Lung (tissue), 12 donors: ENCODE results near the gene MATN3. TPM values are rescaled to one million over a fixed set of nuclear protein-coding genes. Genes with fewer than 3 reads are reported as not detected.

ENCODE experiments used
- ATAC-seq: fragments of 200-7000 bp; cut with Tn5 transposase; one replicate; pipeline ENCODE4 v1.9.1; 2020; ENCODE audit warnings: moderate number of reproducible peaks; ENCODE audit not compliant: insufficient read depth, low FRiP score
- DNase-seq, 3 donors: peaks; one replicate each; pipeline ENCODE4 v3.0.0-alpha.2; 2013 to 2017
- H3K27ac ChIP-seq, 2 donors: one replicate each; pipeline ENCODE4 v1.5.1; 2013; ENCODE audit warnings: mild to moderate bottlenecking in 2 of 2, moderate library complexity in 2 of 2, control low read depth in 1 of 2, inconsistent platforms in 1 of 2, low read depth in 1 of 2, low read length in 1 of 2
- H3K27me3 ChIP-seq, 3 donors: one replicate each; pipeline ENCODE4 v1.5.1; 2013; ENCODE audit warnings: low read length in 2 of 3; ENCODE audit not compliant: control insufficient read depth in 3 of 3, insufficient read depth in 3 of 3
- H3K36me3 ChIP-seq, 4 donors: one replicate each; pipeline ENCODE4 v1.5.1; 2013; ENCODE audit warnings: low read length in 4 of 4, mild to moderate bottlenecking in 1 of 4, moderate library complexity in 1 of 4; ENCODE audit not compliant: control insufficient read depth in 4 of 4, insufficient read depth in 4 of 4
- H3K4me1 ChIP-seq, 5 donors: one replicate each; pipeline ENCODE4 v1.5.1; 2013; ENCODE audit warnings: low read length in 5 of 5, mild to moderate bottlenecking in 2 of 5, moderate library complexity in 1 of 5; ENCODE audit not compliant: control insufficient read depth in 5 of 5, insufficient read depth in 5 of 5
- H3K4me3 ChIP-seq: one replicate; pipeline ENCODE4 v1.5.1; 2013; ENCODE audit warnings: mild to moderate bottlenecking, control low read depth, moderate library complexity
- H3K9ac ChIP-seq, 2 donors: one replicate each; pipeline ENCODE4 v1.5.1; 2013; ENCODE audit warnings: low read length in 2 of 2, control low read depth in 1 of 2; ENCODE audit not compliant: insufficient read depth in 1 of 2
- H3K9me3 ChIP-seq, 4 donors: one replicate each; pipeline ENCODE4 v1.5.1; 2013; ENCODE audit warnings: low read length in 3 of 4, mild to moderate bottlenecking in 1 of 4, moderate library complexity in 1 of 4; ENCODE audit not compliant: control insufficient read depth in 4 of 4, insufficient read depth in 3 of 4
- CTCF ChIP-seq: IDR thresholded peaks from 2 replicates; pipeline ENCODE4 v1.5.1; 2012; ENCODE audit warnings: mild to moderate bottlenecking; ENCODE audit errors: control extremely low read depth, extremely low read depth
- WGBS, 2 donors: extraction: QIAGEN DNeasy Blood & Tissue Kit; methylation state at CpG; one replicate each; pipeline ENCODE4 v1.1.7; 2013; 5-methylcytosine and 5-hydroxymethylcytosine counted together
- polyA plus RNA-seq, 2 donors: library from polyadenylated mRNA; stranded (reverse); fragments of 200-250 nt; gene quantifications; one replicate each; pipeline ENCODE4 v1.2.1, GENCODE V29; 2013
- total RNA-seq, 2 donors: library from RNA; depleted of rRNA in 1 of 2; stranded (reverse); fragments of >200 nt in 1 of 2; gene quantifications; one replicate each; pipeline ENCODE4 v1.2.1, GENCODE V29; 2014 to 2021
- donor health status: control.
- donor health status: control.
- donor health status: Bipolar disorder and iron deficiency.
- donor health status: healthy.
- donor health status: DM: yes; HTN: yes; CAD: no.

Gene MATN3
- total and polyA plus RNA-seq, 4 donors, result 2.7 to 3.6 (median 3.0) TPM

GRCh38 chr2:19993731-19994130, 18.7 kb downstream of the MATN3 start:
- Histone ChIP-seq H3K9ac (no peak overlapping the region), H3K36me3 (no peaks in the 10 kb centered on the region), H3K4me1 (peaks cover 0 to 23% (median 4%) of the 10 kb centered on the region in 5 donors), H3K27ac (no peak overlapping the region), H3K4me3 (no peak overlapping the region), H3K27me3 (no peaks in the 10 kb centered on the region), H3K9me3 (no peaks in the 10 kb centered on the region)
- no peak for ATAC-seq
- peak in 2 of 3 donors; percentile 84 to 92 for DNase-seq
- TF ChIP-seq CTCF, result no peak

GRCh38 chr2:19991895-19992294, 20.6 kb downstream of the MATN3 start:
- H3K4me3 ChIP-seq, result no peak overlapping the region
- no peak for DNase-seq
- 87 to 95% methylated on average over 1 of the region's 1 CpG for WGBS, 2 donors

GRCh38 chr2:19990416-19990728, 22.1 kb downstream of the MATN3 start:
- no peak for DNase-seq
- H3K4me3 ChIP-seq, result peak overlapping the region; percentile 43
- H3K4me1 ChIP-seq, result peaks cover 0 to 25% (median 7%) of the 10 kb centered on the region in 5 donors
- no peak for TF ChIP-seq CTCF
- H3K36me3 ChIP-seq, result peaks cover 0 to 6% (median 0%) of the 10 kb centered on the region in 4 donors
- H3K27ac ChIP-seq, result peak overlapping the region in 1 of 2 donors; percentile 53
- no peak for ATAC-seq
- H3K27me3 ChIP-seq, result no peaks in the 10 kb centered on the region
- WGBS, 2 donors, result 21 to 23% methylated on average over 10 of the region's 10 CpGs
- H3K9ac ChIP-seq, result peak overlapping the region in 1 of 2 donors; percentile 18
- no peaks in the 10 kb centered on the region for H3K9me3 ChIP-seq

More at GRCh38 chr2:19991895-19992294, 20.6 kb downstream of the MATN3 start:
- H3K4me1 ChIP-seq, result peaks cover 0 to 25% (median 7%) of the 10 kb centered on the region in 5 donors
- H3K27me3 ChIP-seq, result no peaks in the 10 kb centered on the region
- H3K9me3 ChIP-seq, result no peaks in the 10 kb centered on the region
- TF ChIP-seq CTCF, result no peak
- H3K9ac ChIP-seq, result no peak overlapping the region
- H3K27ac ChIP-seq, result no peak overlapping the region
- no peak for ATAC-seq
- H3K36me3 ChIP-seq, result peaks cover 0 to 5% (median 0%) of the 10 kb centered on the region in 4 donors
